Left kidney (tissue), 2 donors: ENCODE measurements around the gene GABBR2. TPM values are rescaled to one million over a fixed set of nuclear protein-coding genes. Genes with fewer than 3 reads are reported as not detected.
A peak's percentile ranks its signal among the peaks of the same experiment; 100 is the strongest.

Experiments used
- DNase-seq: peaks from one replicate; pipeline ENCODE4 v3.0.0-alpha.2; 2013
- polyA plus RNA-seq: library from polyadenylated mRNA; unstranded; fragments of 120-200 nt; gene quantifications from one replicate; pipeline ENCODE4 v1.2.1, GENCODE V29; 2013; ENCODE audit not compliant: insufficient read length

GABBR2 gene
- polyA plus RNA-seq, 1 donor: 6.3 TPM

- no peak for DNase-seq
Measured at GRCh38 chr9:98318041-98318790, 390.5 kb downstream of the GABBR2 start.

GRCh38 chr9:98317134-98317857, 391.4 kb downstream of the GABBR2 start:
- no peak for DNase-seq

GRCh38 chr9:98316445-98317133, 392.1 kb downstream of the GABBR2 start:
- no peak for DNase-seq

- peak; percentile 90 for DNase-seq
Measured at GRCh38 chr9:98315551-98316060, 393.1 kb downstream of the GABBR2 start.

GRCh38 chr9:98315067-98315453, 393.7 kb downstream of the GABBR2 start:
- DNase-seq: no peak

- DNase-seq: no peak
Measured at GRCh38 chr9:98314381-98315066, 394.2 kb downstream of the GABBR2 start.

GRCh38 chr9:98312365-98312764, 396.4 kb downstream of the GABBR2 start:
- DNase-seq: no peak

GRCh38 chr9:98311541-98311940, 397.2 kb downstream of the GABBR2 start:
- DNase-seq: no peak

- DNase-seq: no peak
Measured at GRCh38 chr9:98310752-98311392, 397.9 kb downstream of the GABBR2 start.

- DNase-seq: no peak
Measured at GRCh38 chr9:98306384-98307145, 402.2 kb downstream of the GABBR2 start.

- no peak for DNase-seq
Measured at GRCh38 chr9:98304381-98304780, 404.4 kb downstream of the GABBR2 start.

- no peak for DNase-seq
Measured at GRCh38 chr9:98303633-98304125, 405.1 kb downstream of the GABBR2 start.

GRCh38 chr9:98302938-98303632, 405.6 kb downstream of the GABBR2 start:
- no peak for DNase-seq

- DNase-seq: no peak
Measured at GRCh38 chr9:98302150-98302549, 406.6 kb downstream of the GABBR2 start.

GRCh38 chr9:98300611-98301010, 408.1 kb downstream of the GABBR2 start:
- no peak for DNase-seq

- DNase-seq: no peak
Measured at GRCh38 chr9:98298476-98298875, 410.3 kb downstream of the GABBR2 start.

GRCh38 chr9:98295824-98296223, 412.9 kb downstream of the GABBR2 start:
- DNase-seq: no peak

GRCh38 chr9:98291820-98292219, 416.9 kb downstream of the GABBR2 start:
- DNase-seq: no peak

- no peak for DNase-seq
Measured at GRCh38 chr9:98290411-98290810, 418.3 kb downstream of the GABBR2 start.

GRCh38 chr9:98289614-98290201, 419.0 kb downstream of the GABBR2 start:
- no peak for DNase-seq
